GM18873 (cell line): ENCODE data around the gene RFPL3.
"Not testable (repeated sequence)": the region's sequence is repeated elsewhere in the genome, so short reads cannot be mapped to it uniquely, and the experiment has no call there.

Source experiments
- ATAC-seq: cut with Tn5 transposase; IDR thresholded peaks from one replicate; pipeline ENCODE4 v1.9.1; 2021; ENCODE audit warnings: mild to moderate bottlenecking, moderate library complexity, moderate number of reproducible peaks; ENCODE audit not compliant: unreplicated experiment, low FRiP score

Gene RFPL3

GRCh38 chr22:32328306-32329201 is 29.1 kb upstream of the RFPL3 start:
- ATAC-seq, result no peak

- ATAC-seq, result no peak
These were observed 28.4 kb upstream of the RFPL3 start for GRCh38 chr22:32329202-32329645.

GRCh38 chr22:32331236-32331917 is 26.3 kb upstream of the RFPL3 start:
- no peak for ATAC-seq

GRCh38 chr22:32331918-32332725 is 25.5 kb upstream of the RFPL3 start:
- ATAC-seq, result no peak

GRCh38 chr22:32333141-32333768 is 24.4 kb upstream of the RFPL3 start:
- no peak for ATAC-seq

GRCh38 chr22:32333769-32334659 is 23.7 kb upstream of the RFPL3 start:
- no peak for ATAC-seq

GRCh38 chr22:32334660-32335365 is 22.9 kb upstream of the RFPL3 start:
- ATAC-seq, result no peak

GRCh38 chr22:32335471-32335870 is 22.2 kb upstream of the RFPL3 start:
- no peak for ATAC-seq

- ATAC-seq, result no peak
These were observed 21.5 kb upstream of the RFPL3 start for GRCh38 chr22:32336121-32336603.

GRCh38 chr22:32336771-32337424 is 20.8 kb upstream of the RFPL3 start:
- no peak for ATAC-seq

- not testable (repeated sequence) for ATAC-seq
These were observed 20.2 kb upstream of the RFPL3 start for GRCh38 chr22:32337425-32337824.

GRCh38 chr22:32338757-32339156 is 18.9 kb upstream of the RFPL3 start:
- ATAC-seq, result no peak

- ATAC-seq, result no peak
These were observed 18.3 kb upstream of the RFPL3 start for GRCh38 chr22:32339190-32340012.

- ATAC-seq, result no peak
These were observed 17.3 kb upstream of the RFPL3 start for GRCh38 chr22:32340411-32340810.

GRCh38 chr22:32341122-32341740 is 16.4 kb upstream of the RFPL3 start:
- no peak for ATAC-seq

GRCh38 chr22:32342977-32343376 is 14.7 kb upstream of the RFPL3 start:
- no peak for ATAC-seq

- ATAC-seq, result no peak
These were observed 13.7 kb upstream of the RFPL3 start for GRCh38 chr22:32343941-32344340.
